Nephron progenitor cell (in vitro differentiated cells): ENCODE data around the gene ART4.
A peak's percentile ranks its signal among the peaks of the same experiment; 100 is the strongest.

Experiments used
- DNase-seq: peaks from one replicate; pipeline ENCODE4 v3.0.0; 2021
- H3K27ac Mint-ChIP-seq: 2 replicates; pipeline ENCODE4 v1.8.0; 2021; ENCODE audit warnings: mild to moderate bottlenecking, moderate library complexity, mixed read lengths
- H3K27me3 Mint-ChIP-seq: 2 replicates; pipeline ENCODE4 v1.8.0; 2021; ENCODE audit warnings: mild to moderate bottlenecking, low read depth, mixed read lengths; ENCODE audit not compliant: poor library complexity
- H3K36me3 Mint-ChIP-seq: 2 replicates; pipeline ENCODE4 v1.8.0; 2021; ENCODE audit warnings: low read depth, mixed read lengths
- H3K4me1 Mint-ChIP-seq: 2 replicates; pipeline ENCODE4 v1.8.0; 2021; ENCODE audit warnings: mixed read lengths
- H3K4me3 Mint-ChIP-seq: 2 replicates; pipeline ENCODE4 v1.8.0; 2021; ENCODE audit warnings: mild to moderate bottlenecking, moderate library complexity, mixed read lengths
- H3K9me3 Mint-ChIP-seq: 2 replicates; pipeline ENCODE4 v1.8.0; 2021; ENCODE audit warnings: mild to moderate bottlenecking, moderate library complexity, mixed read lengths
- CTCF ChIP-seq: fragments of 200-600 bp; sonication (generic); IDR thresholded peaks from 2 replicates; pipeline ENCODE4 v1.5.0; 2021; ENCODE audit warnings: antibody characterized with exemption

The ART4 gene

GRCh38 chr12:14833952-14834351, 9.4 kb downstream of the ART4 start:
- Mint-ChIP-seq H3K9me3 (peaks cover under 1% of the 10 kb centered on the region), H3K27me3 (peaks cover 5% of the 10 kb centered on the region), H3K27ac (no peak overlapping the region), H3K36me3 (no peaks in the 10 kb centered on the region), H3K4me3 (no peak overlapping the region), H3K4me1 (peaks cover 9% of the 10 kb centered on the region)
- no peak for TF ChIP-seq CTCF
- DNase-seq = no peak

DNA sequence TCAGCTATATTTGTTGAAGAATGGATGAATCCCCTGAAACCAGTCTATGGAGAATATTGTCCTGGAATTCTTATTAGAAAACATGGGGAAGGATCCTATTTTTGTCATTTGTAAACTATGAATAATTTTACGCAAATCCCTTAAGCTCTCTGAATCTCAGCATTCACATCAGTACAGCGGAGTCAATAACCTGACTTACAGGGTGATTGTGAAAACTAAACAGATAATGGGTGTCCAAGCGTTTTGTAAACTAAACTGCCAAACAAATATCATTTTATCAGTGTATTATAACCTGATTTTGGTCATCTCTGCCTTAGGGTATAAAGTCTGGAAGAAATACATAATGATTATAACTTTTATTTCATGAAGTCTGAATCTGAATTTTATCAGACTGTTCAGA, 10.0 kb downstream of the ART4 start:
- TF ChIP-seq CTCF = no peak
- Mint-ChIP-seq H3K4me3 (no peak overlapping the region), H3K36me3 (no peaks in the 10 kb centered on the region), H3K4me1 (peaks cover 9% of the 10 kb centered on the region), H3K9me3 (no peaks in the 10 kb centered on the region), H3K27me3 (peaks cover 5% of the 10 kb centered on the region), H3K27ac (no peak overlapping the region)
- no peak for DNase-seq

DNA sequence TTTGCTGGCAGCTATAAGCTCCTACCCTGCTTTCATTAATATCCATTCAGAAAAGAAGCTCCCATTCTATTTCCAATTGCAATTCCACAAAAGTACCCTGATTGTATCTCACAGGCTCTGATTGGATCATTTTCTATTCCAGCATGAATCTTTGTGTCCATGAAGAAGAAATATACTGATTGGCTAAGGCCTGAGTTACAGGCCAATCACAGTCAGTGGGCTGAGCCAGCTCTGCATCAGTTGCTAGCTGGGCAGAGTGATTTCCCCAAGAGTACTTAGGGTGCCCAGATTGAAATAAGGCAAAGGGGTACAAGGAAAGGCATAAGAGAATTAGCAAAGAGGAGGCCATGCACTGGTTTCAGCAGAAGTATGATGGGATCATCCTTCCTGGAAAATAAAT, 14.4 kb downstream of the ART4 start:
- Mint-ChIP-seq H3K4me3 (no peak overlapping the region), H3K27me3 (peaks cover 7% of the 10 kb centered on the region), H3K27ac (no peak overlapping the region), H3K36me3 (no peaks in the 10 kb centered on the region), H3K4me1 (no peaks in the 10 kb centered on the region), H3K9me3 (no peaks in the 10 kb centered on the region)
- DNase-seq = no peak
- no peak for TF ChIP-seq CTCF

GRCh38 chr12:14827043-14827442, 16.3 kb downstream of the ART4 start:
- H3K9me3 Mint-ChIP-seq = no peaks in the 10 kb centered on the region
- no peaks in the 10 kb centered on the region for H3K36me3 Mint-ChIP-seq
- no peak for TF ChIP-seq CTCF
- no peaks in the 10 kb centered on the region for H3K4me1 Mint-ChIP-seq
- H3K27me3 Mint-ChIP-seq = peaks cover 6% of the 10 kb centered on the region
- no peak overlapping the region for H3K27ac Mint-ChIP-seq
- DNase-seq = no peak
- no peak overlapping the region for H3K4me3 Mint-ChIP-seq

GRCh38 chr12:14826491-14826890, 16.8 kb downstream of the ART4 start:
- no peak for DNase-seq
- no peak overlapping the region for H3K4me3 Mint-ChIP-seq
- H3K4me1 Mint-ChIP-seq = no peaks in the 10 kb centered on the region
- H3K27ac Mint-ChIP-seq = peak overlapping the region; percentile 8
- no peaks in the 10 kb centered on the region for H3K9me3 Mint-ChIP-seq
- TF ChIP-seq CTCF = no peak
- H3K36me3 Mint-ChIP-seq = no peaks in the 10 kb centered on the region
- peaks cover 3% of the 10 kb centered on the region for H3K27me3 Mint-ChIP-seq

DNA sequence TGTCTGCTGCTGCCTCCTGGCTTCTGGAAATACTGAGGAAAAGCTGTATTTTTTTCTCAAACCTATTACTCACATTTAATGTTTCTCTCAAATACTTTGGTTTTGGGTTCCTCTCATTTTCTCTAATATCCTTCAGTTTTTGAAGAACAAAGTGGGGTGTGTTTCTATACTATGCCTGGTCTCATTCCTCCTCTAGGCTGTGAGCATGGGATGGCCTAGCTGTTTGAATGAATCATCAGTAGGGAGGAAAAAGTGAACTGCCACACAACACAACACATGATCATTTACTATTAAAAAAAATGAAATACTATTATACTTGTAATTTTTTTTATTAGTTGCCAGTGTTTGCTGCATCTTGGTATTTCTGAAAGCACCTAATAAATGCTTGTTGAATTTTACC, 18.1 kb downstream of the ART4 start:
- TF ChIP-seq CTCF = no peak
- Mint-ChIP-seq H3K36me3 (no peaks in the 10 kb centered on the region), H3K4me3 (no peak overlapping the region)

More for the DNA sequence above, 18.1 kb downstream of the ART4 start:
- Mint-ChIP-seq H3K4me1 (no peaks in the 10 kb centered on the region), H3K27ac (no peak overlapping the region), H3K27me3 (peaks cover 3% of the 10 kb centered on the region), H3K9me3 (no peaks in the 10 kb centered on the region)
- no peak for DNase-seq
